ENCODE data around the gene RBMX. TPM values are rescaled to one million over a fixed set of nuclear protein-coding genes. Genes with fewer than 3 reads are reported as not detected.

The RBMX gene
- total RNA-seq, 2 donors from 2014 or later = 380 to 396 TPM

DNA sequence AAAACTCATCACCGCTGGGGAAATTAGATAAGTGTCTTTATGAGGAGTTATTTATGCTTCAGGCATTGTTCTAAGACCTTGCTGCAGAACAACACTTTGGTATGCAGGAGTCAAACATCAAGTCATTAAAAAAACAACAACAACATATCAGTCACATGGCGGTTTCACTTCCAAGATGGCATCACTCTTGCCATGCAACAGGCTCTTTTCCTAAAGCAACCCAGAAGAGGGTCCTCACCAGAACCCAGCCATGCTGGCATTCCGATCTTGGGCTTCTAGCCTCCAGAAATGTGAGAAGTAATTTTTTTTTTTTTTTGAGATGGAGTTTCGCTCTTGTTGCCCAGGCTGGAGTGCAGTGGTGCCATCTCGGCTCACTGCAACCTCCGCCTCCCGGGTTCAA is 8.7 kb upstream of the RBMX start:
- H3K4me1 ChIP-seq (ENCODE audit: control insufficient read depth, insufficient read depth, low read length) = no peaks in the 10 kb centered on the region
- H3K9ac ChIP-seq (ENCODE audit: extremely low read depth, low read length, poor library complexity, severe bottlenecking) = no peak overlapping the region
- Mint-ChIP-seq H3K27me3 (ENCODE audit: insufficient read depth) (no peaks in the 10 kb centered on the region), H3K27ac (no peak overlapping the region), H3K4me1 (peaks cover 1% of the 10 kb centered on the region), H3K36me3 (ENCODE audit: low read depth) (no peaks in the 10 kb centered on the region), H3K9me3 (peaks cover 58% of the 10 kb centered on the region), H3K4me3 (no peak overlapping the region)
- DNase-seq = no peak
- no peak overlapping the region for H3K27ac ChIP-seq (ENCODE audit: low read depth, low read length)
- TF ChIP-seq, protein P1, sequence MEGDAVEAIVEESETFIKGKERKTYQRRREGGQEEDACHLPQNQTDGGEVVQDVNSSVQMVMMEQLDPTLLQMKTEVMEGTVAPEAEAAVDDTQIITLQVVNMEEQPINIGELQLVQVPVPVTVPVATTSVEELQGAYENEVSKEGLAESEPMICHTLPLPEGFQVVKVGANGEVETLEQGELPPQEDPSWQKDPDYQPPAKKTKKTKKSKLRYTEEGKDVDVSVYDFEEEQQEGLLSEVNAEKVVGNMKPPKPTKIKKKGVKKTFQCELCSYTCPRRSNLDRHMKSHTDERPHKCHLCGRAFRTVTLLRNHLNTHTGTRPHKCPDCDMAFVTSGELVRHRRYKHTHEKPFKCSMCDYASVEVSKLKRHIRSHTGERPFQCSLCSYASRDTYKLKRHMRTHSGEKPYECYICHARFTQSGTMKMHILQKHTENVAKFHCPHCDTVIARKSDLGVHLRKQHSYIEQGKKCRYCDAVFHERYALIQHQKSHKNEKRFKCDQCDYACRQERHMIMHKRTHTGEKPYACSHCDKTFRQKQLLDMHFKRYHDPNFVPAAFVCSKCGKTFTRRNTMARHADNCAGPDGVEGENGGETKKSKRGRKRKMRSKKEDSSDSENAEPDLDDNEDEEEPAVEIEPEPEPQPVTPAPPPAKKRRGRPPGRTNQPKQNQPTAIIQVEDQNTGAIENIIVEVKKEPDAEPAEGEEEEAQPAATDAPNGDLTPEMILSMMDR (conservative IDR thresholded peaks at IDR 0.05) = no peak
- H3K4me3 ChIP-seq (ENCODE audit: low read length) = no peak overlapping the region
- no peaks in the 10 kb centered on the region for H3K9me3 ChIP-seq (ENCODE audit: control insufficient read depth, low read length)
- WGBS, 2 experiments (ENCODE audit: insufficient coverage in 1 of 2, insufficient read length in 1 of 2) = 97 to 100% methylated on average over 1 to 6 of the region's 7 CpGs
- H3K36me3 ChIP-seq (ENCODE audit: control insufficient read depth, insufficient read depth, low read length) = no peaks in the 10 kb centered on the region
- H3K27me3 ChIP-seq (ENCODE audit: control insufficient read depth, insufficient read depth, low read length, poor library complexity, severe bottlenecking) = no peaks in the 10 kb centered on the region

DNA sequence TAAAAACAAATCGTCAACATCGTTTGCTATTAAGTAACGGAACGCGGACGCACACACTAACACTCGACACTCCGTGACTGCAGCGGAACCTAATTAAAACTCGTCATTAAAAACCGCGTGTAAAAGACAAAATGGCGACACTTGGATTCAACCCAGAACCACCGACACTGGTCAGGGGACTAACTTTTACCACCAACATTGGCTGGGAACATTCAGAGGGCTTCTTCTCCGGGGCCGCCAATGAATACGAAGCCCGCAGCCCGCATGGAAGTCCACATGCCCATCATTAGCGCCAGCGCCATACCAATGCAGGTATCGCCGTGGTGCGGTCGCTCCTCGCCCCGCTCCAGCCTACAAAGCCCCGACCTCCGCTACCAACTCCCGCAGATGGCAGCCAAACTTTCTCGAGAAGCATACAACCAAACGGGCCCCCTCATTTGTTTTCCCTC is 498 bp downstream of the RBMX start:
- peak overlapping the region; percentile 99 for H3K4me3 ChIP-seq (ENCODE audit: low read length)
- peaks cover 40% of the 10 kb centered on the region for H3K36me3 ChIP-seq (ENCODE audit: control insufficient read depth, insufficient read depth, low read length)
- Mint-ChIP-seq H3K36me3 (ENCODE audit: low read depth) (peaks cover 44% of the 10 kb centered on the region), H3K4me1 (peaks cover 5% of the 10 kb centered on the region), H3K4me3 (peak overlapping the region; percentile 96), H3K9me3 (peaks cover 66% of the 10 kb centered on the region), H3K27ac (peak overlapping the region; percentile 99), H3K27me3 (ENCODE audit: insufficient read depth) (no peaks in the 10 kb centered on the region)
- no peaks in the 10 kb centered on the region for H3K4me1 ChIP-seq (ENCODE audit: control insufficient read depth, insufficient read depth, low read length)
- peak overlapping the region; percentile 99 for H3K9ac ChIP-seq (ENCODE audit: extremely low read depth, low read length, poor library complexity, severe bottlenecking)
- peak overlapping the region; percentile 91 for H3K27ac ChIP-seq (ENCODE audit: low read depth, low read length)
- H3K27me3 ChIP-seq (ENCODE audit: control insufficient read depth, insufficient read depth, low read length, poor library complexity, severe bottlenecking) = no peaks in the 10 kb centered on the region
- TF ChIP-seq, protein P1 (conservative IDR thresholded peaks at IDR 0.05) = no peak
- 0 to 1% methylated on average over 12 to 32 of the region's 32 CpGs for WGBS, 2 experiments (ENCODE audit: insufficient coverage in 1 of 2, insufficient read length in 1 of 2)
- H3K9me3 ChIP-seq (ENCODE audit: control insufficient read depth, low read length) = no peaks in the 10 kb centered on the region
- peak; percentile 47 for DNase-seq

DNA sequence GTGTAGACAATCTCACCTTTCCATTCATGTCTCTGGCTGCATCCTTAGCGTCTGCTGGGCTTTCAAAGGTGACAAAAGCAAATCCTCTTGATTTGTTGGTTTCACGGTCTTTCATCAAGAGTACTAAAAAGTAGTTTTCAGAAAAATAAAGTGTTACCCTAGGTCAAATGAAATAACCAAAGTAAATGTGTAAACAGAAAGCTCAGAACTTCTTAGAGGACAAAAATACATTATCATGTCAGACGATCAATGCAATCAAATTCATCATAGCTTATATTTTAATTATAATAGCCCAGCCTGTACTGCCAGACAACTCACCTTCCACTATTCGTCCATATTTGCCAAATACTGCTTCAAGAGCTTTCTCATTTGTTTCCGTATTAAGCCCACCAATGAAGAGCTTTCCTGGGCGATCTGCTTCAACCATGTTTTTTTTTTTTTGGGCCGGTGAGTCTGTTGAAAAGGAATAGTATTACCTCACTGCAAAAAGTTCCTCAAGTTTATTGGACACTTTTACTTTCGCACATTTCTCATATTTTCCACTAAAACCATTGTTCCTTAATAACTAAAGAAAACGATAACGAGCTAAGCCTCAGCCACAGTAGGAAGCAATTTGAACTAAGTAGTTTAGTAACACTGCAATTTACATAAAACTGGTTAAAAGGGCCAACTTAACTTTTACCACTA is 1.4 kb downstream of the RBMX start:
- 1% methylated on average over 8 of the region's 10 CpGs; no CpG with 5 or more reads in 1 of the 2 experiments for WGBS, 2 experiments (ENCODE audit: insufficient coverage in 1 of 2, insufficient read length in 1 of 2)
- H3K4me1 ChIP-seq (ENCODE audit: control insufficient read depth, insufficient read depth, low read length) = no peaks in the 10 kb centered on the region
- Mint-ChIP-seq H3K9me3 (peaks cover 62% of the 10 kb centered on the region), H3K4me1 (peaks cover 3% of the 10 kb centered on the region), H3K36me3 (ENCODE audit: low read depth) (peaks cover 53% of the 10 kb centered on the region), H3K27ac (peak overlapping the region; percentile 99), H3K4me3 (peak overlapping the region; percentile 96), H3K27me3 (ENCODE audit: insufficient read depth) (no peaks in the 10 kb centered on the region)
- peaks cover 48% of the 10 kb centered on the region for H3K36me3 ChIP-seq (ENCODE audit: control insufficient read depth, insufficient read depth, low read length)
- H3K9me3 ChIP-seq (ENCODE audit: control insufficient read depth, low read length) = no peaks in the 10 kb centered on the region
- no peak overlapping the region for H3K27ac ChIP-seq (ENCODE audit: low read depth, low read length)
- no peaks in the 10 kb centered on the region for H3K27me3 ChIP-seq (ENCODE audit: control insufficient read depth, insufficient read depth, low read length, poor library complexity, severe bottlenecking)
- DNase-seq = no peak
- peak overlapping the region; percentile 99 for H3K4me3 ChIP-seq (ENCODE audit: low read length)
- H3K9ac ChIP-seq (ENCODE audit: extremely low read depth, low read length, poor library complexity, severe bottlenecking) = peak overlapping the region; percentile 99
- TF ChIP-seq, protein P1 (conservative IDR thresholded peaks at IDR 0.05) = no peak

All from endodermal cell (in vitro differentiated cells).